Measurements from ENCODE around the gene CCL16.

- TF ChIP-seq POLR2A (IDR thresholded peaks at IDR 0.05) (no peak), CTCF (IDR thresholded peaks at IDR 0.05) (no peak), EP300 (IDR thresholded peaks at IDR 0.05) (no peak), POLR2AphosphoS5 (IDR thresholded peaks at IDR 0.05) (no peak)
Observed at GRCh38 chr17:36011201-36011600, 29.9 kb upstream of the CCL16 start.

All from sigmoid colon (tissue), 4 donors.